ENCODE data around the gene SNCG. TPM values are rescaled to one million over a fixed set of nuclear protein-coding genes. Genes with fewer than 3 reads are reported as not detected.
"Not testable (repeated sequence)": the region's sequence is repeated elsewhere in the genome, so short reads cannot be mapped to it uniquely, and the experiment has no call there.

Gene SNCG
- total and polyA plus RNA-seq, 8 donors = 3.7 to 15.0 (median 5.5) TPM

GRCh38 chr10:86929468-86930380 is 28.7 kb upstream of the SNCG start:
- ATAC-seq = no peak
- H3K9me3 ChIP-seq = no peaks in the 10 kb centered on the region
- TF ChIP-seq, protein P1, sequence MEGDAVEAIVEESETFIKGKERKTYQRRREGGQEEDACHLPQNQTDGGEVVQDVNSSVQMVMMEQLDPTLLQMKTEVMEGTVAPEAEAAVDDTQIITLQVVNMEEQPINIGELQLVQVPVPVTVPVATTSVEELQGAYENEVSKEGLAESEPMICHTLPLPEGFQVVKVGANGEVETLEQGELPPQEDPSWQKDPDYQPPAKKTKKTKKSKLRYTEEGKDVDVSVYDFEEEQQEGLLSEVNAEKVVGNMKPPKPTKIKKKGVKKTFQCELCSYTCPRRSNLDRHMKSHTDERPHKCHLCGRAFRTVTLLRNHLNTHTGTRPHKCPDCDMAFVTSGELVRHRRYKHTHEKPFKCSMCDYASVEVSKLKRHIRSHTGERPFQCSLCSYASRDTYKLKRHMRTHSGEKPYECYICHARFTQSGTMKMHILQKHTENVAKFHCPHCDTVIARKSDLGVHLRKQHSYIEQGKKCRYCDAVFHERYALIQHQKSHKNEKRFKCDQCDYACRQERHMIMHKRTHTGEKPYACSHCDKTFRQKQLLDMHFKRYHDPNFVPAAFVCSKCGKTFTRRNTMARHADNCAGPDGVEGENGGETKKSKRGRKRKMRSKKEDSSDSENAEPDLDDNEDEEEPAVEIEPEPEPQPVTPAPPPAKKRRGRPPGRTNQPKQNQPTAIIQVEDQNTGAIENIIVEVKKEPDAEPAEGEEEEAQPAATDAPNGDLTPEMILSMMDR (IDR thresholded peaks at IDR 0.05) = no peak
- H3K27ac ChIP-seq = no peak overlapping the region
- no peak for DNase-seq
- peaks cover 0 to 28% of the 10 kb centered on the region in 2 donors for H3K36me3 ChIP-seq
- no peak overlapping the region for H3K4me3 ChIP-seq
- H3K4me1 ChIP-seq = no peaks in the 10 kb centered on the region
- intact Hi-C loops (cut with DNase I) = no loop called here
- H3K27me3 ChIP-seq = no peaks in the 10 kb centered on the region

GRCh38 chr10:86931872-86932271 is 26.5 kb upstream of the SNCG start:
- Histone ChIP-seq H3K9me3 (no peaks in the 10 kb centered on the region), H3K4me1 (no peaks in the 10 kb centered on the region), H3K27ac (no peak overlapping the region), H3K36me3 (peaks cover 0 to 28% of the 10 kb centered on the region in 2 donors), H3K4me3 (no peak overlapping the region), H3K27me3 (no peaks in the 10 kb centered on the region)
- DNase-seq = peak in 1 of 4 donors; percentile 49
- TF ChIP-seq, protein P1 (IDR thresholded peaks at IDR 0.05) = no peak
- no peak for ATAC-seq
- intact Hi-C loops (cut with DNase I) = no loop called here

DNA sequence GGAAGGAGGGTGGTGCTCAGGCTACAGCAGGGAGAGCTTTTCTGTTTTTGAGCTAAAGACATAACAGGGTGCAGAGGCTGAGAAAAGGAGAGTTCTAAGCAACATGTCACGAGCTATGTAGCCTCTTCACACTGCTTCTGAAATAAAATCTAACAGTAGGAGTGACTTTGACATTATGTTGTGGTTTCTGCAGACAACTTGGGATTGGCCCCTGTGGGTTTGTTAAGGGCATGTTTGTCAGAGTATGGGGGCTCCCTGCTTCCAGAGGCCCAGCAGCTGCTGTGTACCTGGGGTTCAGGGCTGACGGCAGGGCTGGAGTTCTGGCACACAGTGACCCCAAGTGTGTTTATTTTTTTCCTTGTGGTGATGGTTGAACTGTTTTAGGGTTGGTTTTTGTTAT is 25.7 kb upstream of the SNCG start:
- intact Hi-C loops (cut with DNase I) = no loop called here
- ATAC-seq = no peak
- Histone ChIP-seq H3K27ac (no peak overlapping the region), H3K4me1 (no peaks in the 10 kb centered on the region), H3K36me3 (peaks cover 0 to 28% of the 10 kb centered on the region in 2 donors), H3K27me3 (no peaks in the 10 kb centered on the region), H3K9me3 (no peaks in the 10 kb centered on the region), H3K4me3 (no peak overlapping the region)
- DNase-seq = no peak
- TF ChIP-seq, protein P1 (IDR thresholded peaks at IDR 0.05) = no peak

GRCh38 chr10:86934162-86934711 is 24.2 kb upstream of the SNCG start:
- ATAC-seq; H3K27ac ChIP-seq; DNase-seq; intact Hi-C loops (cut with DNase I); H3K4me3 ChIP-seq; H3K4me1 ChIP-seq; H3K27me3 ChIP-seq; H3K9me3 ChIP-seq: not testable (repeated sequence)
- H3K36me3 ChIP-seq = peaks cover 0 to 22% of the 10 kb centered on the region in 2 donors

DNA sequence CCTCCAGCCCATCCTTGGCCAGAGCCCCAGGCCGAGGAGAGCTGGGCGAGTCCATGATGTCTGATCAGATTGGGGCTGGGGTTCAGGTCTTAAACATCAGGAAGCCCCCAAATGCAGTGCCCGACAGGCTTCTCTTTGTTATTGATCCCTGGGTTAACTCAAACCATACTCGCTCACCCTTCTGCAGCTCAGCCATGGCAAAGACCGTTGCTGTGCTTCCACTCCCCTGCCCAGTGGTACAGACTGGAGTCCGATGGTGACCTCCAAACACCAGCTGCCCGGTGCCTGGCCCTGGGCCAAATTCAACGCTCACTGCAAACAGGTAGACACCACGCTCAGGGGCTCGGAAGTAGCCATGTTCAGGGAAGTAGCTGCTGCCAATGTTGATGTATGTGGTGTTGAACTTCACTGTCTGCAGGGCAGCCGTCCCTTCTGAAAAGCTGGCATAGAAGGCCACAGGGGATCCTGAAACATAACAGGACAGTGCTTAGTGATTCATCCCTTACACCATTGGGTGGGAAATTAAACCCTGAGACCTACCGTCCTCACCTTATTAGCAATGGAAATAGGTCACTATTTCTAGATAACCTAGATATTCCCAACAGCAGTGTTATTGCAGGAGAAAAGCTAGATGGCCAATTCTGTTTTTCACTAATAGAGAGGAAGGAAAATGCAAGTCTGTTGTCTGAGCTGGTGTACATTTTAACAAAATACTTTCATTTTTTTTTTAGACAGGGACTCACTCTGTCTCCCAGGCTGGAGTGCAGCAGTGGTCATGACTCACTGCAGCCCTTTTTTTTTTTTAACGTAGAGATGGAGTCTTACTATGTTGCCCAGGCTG is 21.5 kb upstream of the SNCG start:
- Histone ChIP-seq H3K9me3 (no peaks in the 10 kb centered on the region), H3K4me3 (no peak overlapping the region), H3K36me3 (peaks cover 0 to 5% of the 10 kb centered on the region in 2 donors), H3K27me3 (no peaks in the 10 kb centered on the region), H3K27ac (no peak overlapping the region), H3K4me1 (peaks cover 0 to 5% of the 10 kb centered on the region in 2 donors)
- DNase-seq (no peak), ATAC-seq (no peak)
- intact Hi-C loops (cut with DNase I) = no loop called here
- TF ChIP-seq, protein P1 (IDR thresholded peaks at IDR 0.05) = no peak
